NCI-H748 (cell line): ENCODE results near the gene ABCC6.
"Not testable (repeated sequence)": the region's sequence is repeated elsewhere in the genome, so short reads cannot be mapped to it uniquely, and the experiment has no call there.

Experiments
- DNase-seq: peaks from one replicate; lab custom pipeline; 2025; ENCODE audit not compliant: unreplicated experiment; lab: John Stamatoyannopoulos, UW

ABCC6 gene

DNA sequence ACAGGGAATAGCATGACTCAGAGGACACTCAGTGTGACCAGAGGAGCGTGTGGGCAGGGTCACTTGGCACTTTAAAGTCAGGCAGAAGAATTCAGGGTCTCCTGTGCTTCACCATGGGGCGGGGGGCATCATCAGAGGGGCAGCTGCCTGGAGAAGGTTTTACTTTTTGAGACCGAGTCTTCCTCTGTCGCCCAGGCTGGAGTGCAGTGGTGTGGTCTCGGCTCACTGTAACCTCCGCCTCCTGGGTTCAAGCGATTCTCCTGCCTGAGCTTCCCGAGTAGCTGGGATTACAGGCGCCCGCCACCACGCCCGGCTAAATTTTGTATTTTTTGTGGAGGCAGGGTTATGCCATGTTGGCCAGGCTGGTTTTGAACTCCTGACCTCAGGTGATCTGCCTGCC is 32.3 kb downstream of the ABCC6 start:
- not testable (repeated sequence) for DNase-seq

DNA sequence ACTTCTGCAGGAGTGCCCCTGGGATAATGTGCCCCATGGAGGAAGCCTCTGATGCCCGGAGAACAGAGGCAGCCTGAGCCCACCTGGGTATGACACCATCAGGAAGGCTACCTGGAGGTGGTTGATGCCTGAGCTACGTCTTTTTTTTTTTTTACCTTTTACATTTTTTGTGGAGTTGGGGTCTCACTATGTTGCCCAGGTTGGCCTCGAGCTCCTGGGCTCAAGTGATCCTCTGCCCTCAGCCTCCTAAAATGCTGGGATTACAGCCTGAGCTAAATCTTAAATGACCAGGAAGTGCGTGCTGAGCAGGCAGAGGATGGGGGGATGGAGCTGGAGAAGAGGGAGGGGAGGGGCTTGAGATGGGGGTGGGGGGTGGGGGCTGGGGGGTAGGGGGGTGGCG is 32.7 kb downstream of the ABCC6 start:
- DNase-seq = no peak

DNA sequence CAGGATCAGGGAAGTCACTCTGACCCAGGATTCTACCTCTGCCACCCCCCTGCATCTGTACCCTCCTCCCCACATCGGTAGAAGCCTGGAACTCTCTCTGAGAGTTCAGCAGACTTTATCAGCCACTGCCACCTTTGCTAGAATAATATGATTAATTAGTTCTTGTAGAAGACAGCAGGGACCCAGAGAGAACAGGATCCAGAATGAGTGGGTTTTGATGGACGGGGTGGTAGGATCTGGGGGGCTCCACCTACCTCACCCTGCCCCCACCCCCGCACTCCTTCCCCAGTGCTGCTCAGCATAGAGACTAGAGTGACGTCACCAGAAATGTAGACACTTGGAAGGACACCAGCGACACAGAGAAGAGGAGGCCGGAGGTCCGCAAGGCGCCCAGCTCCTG is 33.5 kb downstream of the ABCC6 start:
- DNase-seq = no peak

DNA sequence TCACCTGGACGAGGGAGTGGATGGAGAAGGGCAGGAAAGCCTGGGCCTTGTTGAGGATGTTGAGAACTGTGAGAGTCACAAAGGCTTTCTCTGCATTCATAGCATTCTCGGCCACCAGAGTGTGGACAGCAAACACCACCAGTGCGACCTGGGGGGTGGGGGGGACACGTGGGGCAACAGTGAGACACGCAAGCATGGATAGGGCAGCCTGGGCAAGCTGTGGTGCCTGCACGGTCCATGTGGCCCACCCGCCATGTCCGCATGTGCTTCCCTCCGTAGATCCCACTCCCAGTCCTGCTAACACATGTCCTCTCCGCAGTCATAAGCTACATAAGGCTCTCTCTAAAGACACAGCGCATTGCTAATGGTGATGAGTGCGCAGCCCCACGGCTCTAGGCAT is 34.5 kb downstream of the ABCC6 start:
- DNase-seq = no peak

DNA sequence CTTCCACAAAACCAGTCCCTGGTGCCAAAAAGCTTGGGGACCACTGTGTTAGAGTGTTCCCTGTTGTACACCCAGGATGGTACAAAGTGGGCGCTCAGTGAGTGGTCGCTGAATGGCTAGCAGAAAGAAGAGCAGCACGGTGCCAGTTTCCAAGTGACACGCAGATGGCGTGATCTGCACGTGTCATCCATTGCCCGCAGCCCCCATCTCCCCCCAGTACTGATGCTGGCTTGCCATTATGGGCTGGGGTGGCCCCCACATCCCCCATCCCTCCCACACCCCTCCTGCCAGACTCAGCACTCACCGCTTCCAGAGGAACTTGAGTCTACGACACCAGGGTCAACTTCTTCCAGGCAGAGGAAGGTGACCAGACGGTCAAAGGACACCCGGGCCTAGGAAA is 36.5 kb downstream of the ABCC6 start:
- DNase-seq = no peak

DNA sequence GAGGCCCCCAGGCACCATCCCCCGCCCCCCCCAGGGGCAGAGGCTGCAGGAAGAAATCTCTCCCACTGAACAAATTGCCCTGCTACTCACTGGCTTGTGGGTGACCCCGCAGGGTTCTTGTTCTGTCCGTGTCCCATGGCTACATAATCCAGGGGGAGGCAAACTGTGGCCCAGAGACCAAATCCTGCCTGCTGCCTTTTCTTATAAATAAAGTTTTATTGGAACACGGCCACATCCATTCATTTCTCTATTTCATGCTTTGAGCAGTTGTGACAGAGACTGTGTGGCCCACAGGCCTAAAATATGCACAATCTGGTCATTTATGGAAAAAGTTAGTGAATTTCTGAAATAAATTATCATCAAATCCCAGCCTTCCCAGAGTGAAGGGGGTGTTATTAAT is 38.2 kb downstream of the ABCC6 start:
- no peak for DNase-seq

DNA sequence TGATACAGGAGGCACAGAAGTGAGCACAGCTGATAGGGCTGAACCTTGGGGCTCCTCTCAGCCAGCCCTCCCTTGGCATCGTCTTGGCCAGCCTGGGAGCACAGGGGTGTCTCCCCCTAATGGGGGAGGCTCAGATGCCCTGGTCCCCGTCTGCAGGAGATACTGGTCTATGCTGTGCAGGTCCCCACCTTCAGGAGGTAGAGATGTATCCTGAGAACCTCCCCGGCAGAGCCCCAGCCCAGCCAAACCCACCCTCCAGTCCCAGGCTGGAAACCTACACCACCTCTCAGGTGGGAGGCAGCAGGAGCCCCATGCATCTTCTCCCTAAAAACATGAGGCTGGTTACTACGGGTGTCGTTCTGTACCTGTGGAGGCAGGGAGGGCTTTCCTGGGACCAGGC is 38.7 kb downstream of the ABCC6 start:
- DNase-seq = no peak

DNA sequence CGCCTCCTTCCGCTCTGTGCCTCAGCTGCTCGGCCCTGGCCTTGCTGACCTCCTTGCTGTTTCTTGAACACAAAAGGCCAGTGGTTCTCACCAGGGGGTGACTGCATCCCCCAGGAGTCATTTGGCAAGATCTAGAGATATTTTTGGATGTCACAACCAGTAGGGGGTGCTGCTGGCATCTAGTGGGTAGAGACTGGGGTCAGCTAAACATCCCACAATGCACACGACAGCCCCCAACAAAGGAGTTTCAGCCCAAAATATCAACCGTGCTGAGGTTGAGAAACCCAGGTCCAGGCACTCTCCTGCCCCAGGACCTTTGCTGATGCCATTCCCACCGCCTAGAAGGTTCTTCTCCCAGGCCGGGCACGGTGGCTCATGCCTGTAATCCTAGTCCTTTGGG is 39.7 kb downstream of the ABCC6 start:
- DNase-seq = no peak

DNA sequence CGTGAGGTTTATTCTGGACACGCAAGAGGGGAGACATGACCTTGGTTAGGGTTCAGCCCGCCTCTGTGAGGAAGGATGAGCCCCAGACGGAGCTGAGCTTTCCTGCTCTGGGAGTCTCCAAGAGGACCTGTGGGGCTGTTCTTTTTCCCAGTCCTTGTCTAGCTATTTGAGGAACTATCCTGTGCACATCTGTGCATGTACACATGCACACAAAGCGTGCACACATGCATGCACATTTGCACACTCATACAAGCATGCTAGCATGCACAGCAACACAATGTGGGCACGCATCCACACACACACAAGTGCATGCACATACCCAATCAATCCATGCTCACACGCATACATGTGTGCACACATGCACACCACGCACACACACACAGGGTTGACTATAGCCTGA is 40.4 kb downstream of the ABCC6 start:
- DNase-seq = no peak

DNA sequence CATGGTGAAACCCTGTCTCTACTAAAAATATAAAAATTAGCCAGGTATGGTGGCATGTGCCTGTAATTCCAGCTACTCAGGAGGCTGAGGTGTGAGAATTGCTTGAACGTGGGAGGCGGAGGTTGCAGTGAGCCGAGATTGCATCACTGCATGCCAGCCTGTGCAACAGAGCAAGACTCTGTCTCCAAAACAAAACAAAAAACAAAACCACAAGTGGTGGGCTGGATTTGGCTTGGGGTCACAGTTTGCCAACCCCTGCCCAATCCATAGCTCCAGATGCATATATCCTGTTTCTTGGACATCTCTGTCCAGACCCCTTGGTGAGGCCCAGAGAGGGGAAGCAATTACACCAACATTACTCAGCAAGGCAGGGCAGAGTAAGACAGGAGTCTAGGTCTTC is 41.5 kb downstream of the ABCC6 start:
- not testable (repeated sequence) for DNase-seq

DNA sequence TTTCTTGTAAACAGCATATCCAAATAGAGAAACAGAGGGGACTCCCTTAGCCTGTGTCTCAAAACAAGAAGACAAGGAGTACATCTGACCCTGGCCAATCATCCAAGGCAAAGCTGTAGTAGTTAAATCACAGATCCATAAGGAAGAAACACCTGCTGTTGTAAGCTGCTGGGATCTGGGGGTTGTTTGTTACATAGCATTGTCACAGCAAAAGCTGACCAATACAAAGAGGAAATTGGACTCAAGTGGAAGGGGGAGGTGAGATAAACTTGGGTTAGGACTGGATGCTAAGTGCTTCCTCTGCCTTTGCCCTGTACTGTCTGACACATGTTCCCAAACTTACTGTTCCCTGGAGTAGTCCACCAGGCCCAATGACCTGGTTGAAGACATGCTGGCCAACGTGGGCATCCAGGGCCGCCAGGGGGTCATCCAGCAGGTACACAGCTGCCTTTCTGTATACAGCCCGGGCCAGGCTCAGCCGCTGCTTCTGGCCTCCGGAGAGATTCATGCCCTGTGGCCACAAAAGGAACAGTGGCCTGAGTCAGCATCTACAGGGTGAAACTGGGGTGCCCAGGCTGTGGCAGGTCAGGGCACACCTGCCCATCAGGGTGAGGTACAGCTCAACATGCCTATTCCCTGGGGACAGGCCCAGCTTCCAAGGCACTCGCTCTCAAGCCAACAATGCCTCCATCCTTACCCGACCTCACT is 44.7 kb downstream of the ABCC6 start:
- no peak for DNase-seq

DNA sequence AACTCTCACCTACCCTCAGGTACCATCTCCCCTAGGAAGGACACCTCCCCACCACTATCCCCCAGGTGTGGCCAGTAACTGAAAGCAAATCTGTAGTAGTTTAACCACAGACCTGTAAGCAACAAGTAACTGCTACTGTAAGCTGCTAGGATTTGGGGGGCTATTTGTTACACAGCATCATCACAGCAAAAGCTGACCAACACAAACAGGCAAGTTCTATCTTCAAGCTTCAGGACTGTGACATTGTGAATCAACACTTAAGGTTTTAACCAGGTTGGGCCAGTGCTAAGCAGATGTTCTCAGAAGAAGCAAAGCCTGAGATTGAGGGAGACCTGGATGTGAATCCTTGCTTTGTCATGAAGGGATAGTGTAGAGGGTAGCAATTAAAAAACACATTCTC is 47.0 kb downstream of the ABCC6 start:
- no peak for DNase-seq

DNA sequence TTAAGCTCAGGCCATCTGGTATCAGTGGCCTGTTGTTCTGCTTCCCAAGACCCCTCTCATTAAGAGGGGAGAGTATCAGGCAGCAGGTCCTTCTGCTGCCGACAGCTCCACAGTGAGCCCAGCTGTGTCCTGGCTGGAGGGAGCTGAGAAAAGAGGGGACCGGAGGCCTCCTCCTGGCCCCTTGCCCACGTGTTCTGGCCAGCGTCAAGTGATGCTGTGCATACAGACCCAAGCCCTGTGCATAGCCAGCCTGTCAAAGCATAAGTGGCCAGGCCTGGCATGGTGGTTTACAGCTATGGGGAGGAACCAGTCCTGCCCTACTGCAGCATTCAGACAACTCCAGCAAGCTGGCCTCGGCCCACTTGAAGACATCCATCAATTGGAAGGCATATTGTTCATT is 48.0 kb downstream of the ABCC6 start:
- no peak for DNase-seq

DNA sequence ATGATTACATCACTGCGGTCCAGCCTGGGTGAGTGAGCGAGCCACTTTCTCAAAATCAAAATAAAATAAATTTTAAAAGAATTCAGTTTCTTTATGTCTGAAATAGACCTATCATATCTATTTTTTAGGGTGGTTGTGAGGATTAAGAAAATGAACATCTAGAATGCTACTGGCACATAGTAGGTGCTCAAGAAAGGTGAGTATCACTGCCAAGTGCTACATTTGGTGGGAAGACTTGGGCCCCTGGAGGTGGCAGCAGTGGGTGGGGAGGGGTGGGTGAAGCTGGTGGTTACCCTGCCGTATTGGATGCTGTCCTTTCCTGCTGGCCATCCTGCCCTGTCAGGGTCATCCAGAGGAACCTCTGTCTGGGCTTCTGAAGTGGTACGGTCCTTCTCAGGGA is 50.3 kb downstream of the ABCC6 start:
- DNase-seq = no peak

DNA sequence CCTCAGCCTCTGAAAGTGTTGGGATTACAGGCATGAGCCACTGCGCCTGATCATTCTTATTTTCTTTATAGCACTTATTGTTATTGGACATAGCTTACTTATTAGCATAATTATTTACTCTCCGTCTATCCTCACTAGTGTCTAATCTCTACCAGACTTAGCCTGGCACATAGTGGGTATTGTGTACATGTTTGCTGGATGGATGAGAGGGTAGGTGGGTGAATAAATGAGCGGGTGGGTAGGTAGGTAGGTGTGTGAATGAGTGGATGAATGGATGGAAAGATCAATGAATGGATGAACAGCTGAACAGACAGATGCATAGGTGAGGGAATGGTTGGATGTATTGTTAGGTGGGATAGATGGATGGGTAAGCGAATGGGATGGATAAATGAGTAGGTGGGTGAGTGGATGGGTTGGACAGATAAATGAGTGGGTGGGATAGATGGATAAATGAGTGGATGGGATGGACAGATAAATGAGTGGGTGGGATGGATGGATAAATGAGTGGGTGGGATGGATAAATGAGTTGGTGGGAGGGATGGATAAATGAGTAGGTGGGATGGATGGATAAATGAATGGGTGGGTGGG is 51.9 kb downstream of the ABCC6 start:
- no peak for DNase-seq

DNA sequence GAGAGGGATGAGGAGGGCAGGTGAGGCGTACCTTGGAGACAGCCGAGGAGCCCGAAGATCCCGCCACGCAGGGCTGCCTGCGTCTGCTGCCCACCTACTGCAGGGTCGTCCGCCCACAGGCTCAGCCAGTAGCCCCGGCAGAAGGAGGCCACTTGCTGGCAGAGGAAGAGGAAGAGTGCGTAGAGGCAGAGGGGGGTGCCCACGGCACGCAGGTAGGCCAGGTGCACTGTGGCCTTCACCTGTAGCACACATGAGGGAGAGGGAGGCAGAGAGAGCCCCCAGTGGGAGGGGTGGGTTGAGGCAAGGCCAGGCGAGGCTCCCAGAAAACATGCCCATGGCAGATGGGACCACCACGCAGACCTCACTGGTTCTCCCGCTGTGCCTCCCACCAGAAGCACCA is 53.7 kb downstream of the ABCC6 start:
- DNase-seq = no peak

DNA sequence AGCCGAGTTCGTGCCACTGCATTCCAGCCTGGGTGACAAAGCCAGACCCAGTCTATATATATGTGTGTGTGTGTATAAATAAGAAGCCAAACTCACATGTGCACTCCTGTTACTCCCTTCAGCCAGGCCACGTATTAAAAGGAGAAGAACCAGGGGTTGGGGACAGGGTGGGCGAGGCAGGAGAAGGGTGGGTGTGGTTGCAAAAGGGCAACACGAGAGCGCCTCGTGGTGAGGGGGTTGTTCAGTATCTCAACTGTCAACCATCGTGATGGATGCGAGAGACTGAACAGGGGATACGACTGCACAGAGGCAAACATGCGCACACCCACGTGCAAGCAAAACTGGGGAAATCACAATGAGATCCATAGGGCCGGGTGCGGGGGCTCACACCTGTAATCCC is 54.9 kb downstream of the ABCC6 start:
- DNase-seq = no peak

DNA sequence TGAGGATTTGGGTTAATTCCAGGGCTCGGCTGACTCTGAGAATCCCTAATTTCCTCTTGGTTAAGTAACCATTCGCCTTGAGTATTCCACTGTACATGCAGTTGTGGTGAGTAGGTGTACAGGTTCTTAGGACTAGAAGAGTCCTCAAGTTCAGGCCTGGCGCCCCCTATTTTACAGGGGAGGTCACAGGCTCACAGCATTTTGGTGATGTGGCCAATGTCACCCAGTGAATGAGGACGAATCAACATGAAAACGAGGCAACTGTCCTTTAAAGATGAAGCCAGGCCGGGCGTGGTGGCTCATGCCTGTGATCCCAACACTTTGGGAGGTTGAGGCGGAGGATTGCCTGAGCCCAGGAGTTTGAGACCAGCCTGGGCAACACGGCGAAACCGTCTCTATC is 55.4 kb downstream of the ABCC6 start:
- DNase-seq = no peak

DNA sequence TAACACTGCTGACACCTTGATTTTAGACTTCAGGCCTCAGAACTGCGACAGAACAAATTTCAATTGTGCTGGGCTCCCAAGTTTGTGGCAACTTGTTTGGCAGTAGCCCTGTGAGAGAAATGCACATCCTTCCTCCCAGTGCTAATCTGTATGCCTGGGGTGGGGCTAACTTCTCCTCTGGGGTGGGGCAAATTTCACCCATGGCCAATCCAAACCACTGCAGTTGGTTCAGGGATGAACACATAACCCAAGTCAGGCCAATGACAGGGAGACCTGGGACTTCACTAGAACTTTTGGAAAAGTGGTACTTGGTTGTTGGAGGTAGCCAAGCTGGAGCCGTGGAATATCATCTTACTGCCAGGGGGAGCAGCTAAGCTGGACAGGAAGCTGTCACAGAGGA is 56.3 kb downstream of the ABCC6 start:
- no peak for DNase-seq

DNA sequence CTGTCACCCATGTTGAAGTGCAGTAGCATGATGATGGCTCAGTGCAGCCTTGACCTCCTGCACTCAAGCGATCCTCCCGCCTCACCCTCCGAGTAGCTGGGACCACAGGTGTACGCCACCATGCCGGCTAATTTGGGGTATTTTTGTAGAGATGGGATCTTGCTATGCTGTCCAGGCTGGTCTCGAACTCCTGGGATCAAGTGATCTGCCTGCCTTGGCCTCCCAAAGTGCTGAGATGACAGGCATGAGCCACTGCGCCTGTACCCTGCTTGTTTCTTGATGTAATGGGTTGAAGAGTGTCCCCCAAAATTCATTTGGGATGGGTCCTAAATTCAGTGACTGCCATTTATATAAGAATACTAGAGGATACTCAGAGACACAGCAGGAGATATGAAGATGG is 57.2 kb downstream of the ABCC6 start:
- no peak for DNase-seq

DNA sequence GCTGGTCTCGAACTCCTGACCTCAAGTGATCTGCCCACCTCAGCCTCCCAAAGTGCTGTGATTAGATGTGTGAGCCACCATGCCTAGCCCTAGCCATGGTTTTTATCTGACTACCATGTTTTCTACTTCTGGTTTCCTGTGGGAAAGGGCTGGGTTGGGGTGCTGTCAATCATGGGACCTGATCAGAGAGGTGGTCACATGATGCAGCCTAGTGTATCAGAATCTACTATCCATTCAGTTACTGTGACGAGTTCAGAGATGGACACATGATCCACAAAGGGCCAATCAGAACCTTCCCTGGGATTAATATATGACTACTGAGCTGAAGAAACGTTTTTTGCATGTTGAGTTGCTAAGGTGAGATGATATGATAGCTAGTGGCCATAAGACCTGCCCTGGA is 59.1 kb downstream of the ABCC6 start:
- no peak for DNase-seq

DNA sequence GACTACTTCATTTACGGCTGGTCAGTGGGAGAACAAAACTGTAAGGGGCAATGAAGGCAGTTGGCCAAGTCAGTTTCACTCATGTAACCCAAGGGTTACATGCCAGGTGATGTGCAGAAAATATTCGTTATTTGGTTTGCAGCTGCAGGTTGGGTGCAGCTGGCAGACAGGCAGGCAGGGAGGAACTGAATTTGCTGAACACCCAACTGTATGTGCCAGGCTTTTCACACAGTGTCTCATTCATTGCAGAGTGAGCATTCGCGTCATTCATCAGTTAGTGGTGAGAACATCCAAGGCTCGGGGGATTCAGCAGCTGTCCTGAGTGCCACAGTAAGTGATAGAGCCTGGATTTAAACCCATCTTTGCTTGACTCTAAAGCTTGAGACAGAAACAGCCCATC is 59.7 kb downstream of the ABCC6 start:
- no peak for DNase-seq

DNA sequence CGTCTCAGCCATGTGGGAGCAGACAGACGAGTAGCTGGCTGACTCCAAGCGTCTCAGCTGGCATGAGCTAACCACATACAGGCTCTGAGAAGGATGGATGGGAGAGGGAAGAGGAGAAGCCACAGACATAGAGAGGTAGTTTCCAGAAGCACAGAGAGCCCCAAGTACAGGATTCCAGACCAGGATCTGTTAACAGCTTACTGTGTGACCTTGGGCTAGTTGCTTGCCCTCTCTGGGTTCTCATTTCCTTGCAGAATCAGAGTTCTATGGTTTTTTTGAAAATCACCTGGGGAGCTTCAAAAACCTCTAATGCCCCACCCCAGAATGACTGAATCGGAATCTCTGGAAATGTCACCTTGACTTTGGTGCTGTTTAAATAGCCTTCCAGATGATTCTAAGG is 60.2 kb downstream of the ABCC6 start:
- no peak for DNase-seq
